ENCODE measurements around the gene CCIN.
"Not testable (repeated sequence)": the region's sequence is repeated elsewhere in the genome, so short reads cannot be mapped to it uniquely, and the experiment has no call there.

The CCIN gene

GRCh38 chr9:36147441-36148175 is 21.6 kb upstream of the CCIN start:
- Mint-ChIP-seq H3K36me3 (ENCODE audit: low read depth) (peaks cover 18% of the 10 kb centered on the region), H3K27ac (no peak overlapping the region), H3K4me3 (no peak overlapping the region), H3K4me1 (peaks cover 92% of the 10 kb centered on the region), H3K27me3 (no peaks in the 10 kb centered on the region), H3K9me3 (peaks cover 11% of the 10 kb centered on the region)
- no peak for DNase-seq
- no peak for ATAC-seq

- H3K36me3 Mint-ChIP-seq (ENCODE audit: low read depth) = peaks cover 18% of the 10 kb centered on the region
Measured at GRCh38 chr9:36148311-36149051, 20.7 kb upstream of the CCIN start.

GRCh38 chr9:36149197-36149596 is 20.0 kb upstream of the CCIN start:
- Mint-ChIP-seq H3K27me3 (no peaks in the 10 kb centered on the region), H3K4me3 (no peak overlapping the region), H3K4me1 (peaks cover 90% of the 10 kb centered on the region), H3K9me3 (peaks cover 11% of the 10 kb centered on the region), H3K27ac (no peak overlapping the region), H3K36me3 (ENCODE audit: low read depth) (peaks cover 18% of the 10 kb centered on the region)
- DNase-seq = no peak
- no peak for ATAC-seq

More at GRCh38 chr9:36148311-36149051, 20.7 kb upstream of the CCIN start:
- Mint-ChIP-seq H3K9me3 (peaks cover 11% of the 10 kb centered on the region), H3K27me3 (no peaks in the 10 kb centered on the region), H3K27ac (peak overlapping the region; percentile 28), H3K4me3 (no peak overlapping the region), H3K4me1 (peaks cover 92% of the 10 kb centered on the region)
- DNase-seq (peak; percentile 84), ATAC-seq (peak; percentile 62)

GRCh38 chr9:36150574-36151315 is 18.4 kb upstream of the CCIN start:
- DNase-seq (no peak), ATAC-seq (no peak)
- Mint-ChIP-seq H3K36me3 (ENCODE audit: low read depth) (peaks cover 12% of the 10 kb centered on the region), H3K27me3 (no peaks in the 10 kb centered on the region), H3K9me3 (peaks cover 5% of the 10 kb centered on the region), H3K4me3 (no peak overlapping the region), H3K27ac (peak overlapping the region; percentile 89), H3K4me1 (peaks cover 85% of the 10 kb centered on the region)

GRCh38 chr9:36151316-36152210 is 17.6 kb upstream of the CCIN start:
- H3K4me3 Mint-ChIP-seq = peak overlapping the region; percentile 66
- no peaks in the 10 kb centered on the region for H3K9me3 Mint-ChIP-seq
- H3K4me1 Mint-ChIP-seq = peaks cover 79% of the 10 kb centered on the region
- H3K36me3 Mint-ChIP-seq (ENCODE audit: low read depth) = peaks cover 9% of the 10 kb centered on the region
- DNase-seq = peak; percentile 87
- H3K27me3 Mint-ChIP-seq = no peaks in the 10 kb centered on the region
- peak overlapping the region; percentile 89 for H3K27ac Mint-ChIP-seq
- ATAC-seq = peak; percentile 90

GRCh38 chr9:36152741-36153438 is 16.3 kb upstream of the CCIN start:
- peaks cover 4% of the 10 kb centered on the region for H3K36me3 Mint-ChIP-seq (ENCODE audit: low read depth)
- no peaks in the 10 kb centered on the region for H3K9me3 Mint-ChIP-seq
- ATAC-seq = no peak
- no peak for DNase-seq
- H3K27me3 Mint-ChIP-seq = no peaks in the 10 kb centered on the region
- H3K27ac Mint-ChIP-seq = peak overlapping the region; percentile 52
- H3K4me1 Mint-ChIP-seq = peaks cover 69% of the 10 kb centered on the region
- H3K4me3 Mint-ChIP-seq = no peak overlapping the region

- Mint-ChIP-seq H3K4me1 (peaks cover 65% of the 10 kb centered on the region), H3K36me3 (ENCODE audit: low read depth) (peaks cover 4% of the 10 kb centered on the region), H3K9me3 (no peaks in the 10 kb centered on the region), H3K27me3 (no peaks in the 10 kb centered on the region), H3K27ac (peak overlapping the region; percentile 56), H3K4me3 (no peak overlapping the region)
- ATAC-seq (no peak), DNase-seq (no peak)
Measured at GRCh38 chr9:36153746-36154145, 15.4 kb upstream of the CCIN start.

GRCh38 chr9:36154331-36154952 is 14.7 kb upstream of the CCIN start:
- Mint-ChIP-seq H3K4me1 (peaks cover 60% of the 10 kb centered on the region), H3K27ac (peak overlapping the region; percentile 56), H3K9me3 (no peaks in the 10 kb centered on the region), H3K36me3 (ENCODE audit: low read depth) (peaks cover 4% of the 10 kb centered on the region), H3K4me3 (no peak overlapping the region), H3K27me3 (no peaks in the 10 kb centered on the region)
- ATAC-seq (no peak), DNase-seq (no peak)

- Mint-ChIP-seq H3K4me3 (no peak overlapping the region), H3K9me3 (no peaks in the 10 kb centered on the region), H3K27me3 (no peaks in the 10 kb centered on the region), H3K4me1 (peaks cover 47% of the 10 kb centered on the region), H3K27ac (no peak overlapping the region), H3K36me3 (ENCODE audit: low read depth) (peaks cover 6% of the 10 kb centered on the region)
- ATAC-seq = no peak
- no peak for DNase-seq
Measured at GRCh38 chr9:36156116-36156515, 13.1 kb upstream of the CCIN start.

GRCh38 chr9:36158122-36158521 is 11.1 kb upstream of the CCIN start:
- Mint-ChIP-seq H3K4me1 (peaks cover 28% of the 10 kb centered on the region), H3K9me3 (no peaks in the 10 kb centered on the region), H3K36me3 (ENCODE audit: low read depth) (peaks cover 6% of the 10 kb centered on the region), H3K4me3 (no peak overlapping the region), H3K27ac (no peak overlapping the region), H3K27me3 (no peaks in the 10 kb centered on the region)
- no peak for DNase-seq
- ATAC-seq = no peak

- Mint-ChIP-seq H3K27me3 (no peaks in the 10 kb centered on the region), H3K4me3 (no peak overlapping the region)
Measured at GRCh38 chr9:36158917-36159316, 10.3 kb upstream of the CCIN start.

GRCh38 chr9:36159509-36159908 is 9.7 kb upstream of the CCIN start:
- H3K9me3 Mint-ChIP-seq; H3K27me3 Mint-ChIP-seq; DNase-seq; ATAC-seq; H3K4me3 Mint-ChIP-seq; H3K36me3 Mint-ChIP-seq (ENCODE audit: low read depth); H3K27ac Mint-ChIP-seq: not testable (repeated sequence)
- peaks cover 16% of the 10 kb centered on the region for H3K4me1 Mint-ChIP-seq

More at GRCh38 chr9:36158917-36159316, 10.3 kb upstream of the CCIN start:
- ATAC-seq (no peak), DNase-seq (no peak)
- Mint-ChIP-seq H3K27ac (no peak overlapping the region), H3K9me3 (no peaks in the 10 kb centered on the region), H3K4me1 (peaks cover 22% of the 10 kb centered on the region), H3K36me3 (ENCODE audit: low read depth) (peaks cover 6% of the 10 kb centered on the region)

GRCh38 chr9:36160126-36160525 is 9.1 kb upstream of the CCIN start:
- DNase-seq; H3K27ac Mint-ChIP-seq; H3K4me3 Mint-ChIP-seq; H3K9me3 Mint-ChIP-seq; ATAC-seq; H3K27me3 Mint-ChIP-seq; H3K36me3 Mint-ChIP-seq (ENCODE audit: low read depth): not testable (repeated sequence)
- H3K4me1 Mint-ChIP-seq = peaks cover 10% of the 10 kb centered on the region

Measured in activated naive CD8-positive, alpha-beta T cell treated with anti-CD3 and anti-CD28 coated beads, Interleukin-2, amount 50 U/mL, for 24 hours (primary cell).